Peyer's patch (tissue), 4 donors: ENCODE measurements around the gene TLL2.

Experiments used
- POLR2A ChIP-seq, 2 donors: fragments of 450-650 bp; IDR thresholded peaks; one replicate each; pipeline ENCODE4 v1.5.1; 2017; ENCODE audit warnings: antibody characterized with exemption in 2 of 2, mild to moderate bottlenecking in 2 of 2, moderate library complexity in 2 of 2
- TF ChIP-seq, protein P1 (sequence below), 6 experiments: fragments of 450-650 bp in 4 of 6; fragments of 200-600 bp in 2 of 6; sonication (generic) in 1 of 6; IDR thresholded peaks; one replicate each; pipeline ENCODE4 v1.5.1; 2017 to 2019; ENCODE audit warnings: antibody characterized with exemption in 6 of 6, mild to moderate bottlenecking in 3 of 6, moderate library complexity in 1 of 6

DNA sequence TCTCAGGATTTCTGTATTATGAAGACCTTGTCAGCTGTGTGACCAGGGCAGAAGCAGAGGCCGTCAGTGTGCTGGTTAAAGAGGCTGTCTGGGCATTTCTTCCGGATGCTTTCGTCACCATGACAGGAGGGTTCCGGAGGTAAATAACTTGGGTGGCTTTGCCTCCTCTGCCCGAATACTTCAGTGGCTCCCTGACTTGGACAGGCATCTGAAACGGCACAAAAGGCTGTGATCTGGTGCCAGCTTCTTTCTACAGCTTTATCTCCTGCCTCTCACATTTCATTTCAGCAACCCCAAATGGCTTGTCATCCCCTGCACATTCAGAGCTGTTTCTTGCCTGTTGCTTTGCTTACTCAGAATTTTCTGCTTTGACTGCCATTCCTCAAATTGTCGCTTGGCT, 186.3 kb downstream of the TLL2 start:
- TF ChIP-seq, protein P1, sequence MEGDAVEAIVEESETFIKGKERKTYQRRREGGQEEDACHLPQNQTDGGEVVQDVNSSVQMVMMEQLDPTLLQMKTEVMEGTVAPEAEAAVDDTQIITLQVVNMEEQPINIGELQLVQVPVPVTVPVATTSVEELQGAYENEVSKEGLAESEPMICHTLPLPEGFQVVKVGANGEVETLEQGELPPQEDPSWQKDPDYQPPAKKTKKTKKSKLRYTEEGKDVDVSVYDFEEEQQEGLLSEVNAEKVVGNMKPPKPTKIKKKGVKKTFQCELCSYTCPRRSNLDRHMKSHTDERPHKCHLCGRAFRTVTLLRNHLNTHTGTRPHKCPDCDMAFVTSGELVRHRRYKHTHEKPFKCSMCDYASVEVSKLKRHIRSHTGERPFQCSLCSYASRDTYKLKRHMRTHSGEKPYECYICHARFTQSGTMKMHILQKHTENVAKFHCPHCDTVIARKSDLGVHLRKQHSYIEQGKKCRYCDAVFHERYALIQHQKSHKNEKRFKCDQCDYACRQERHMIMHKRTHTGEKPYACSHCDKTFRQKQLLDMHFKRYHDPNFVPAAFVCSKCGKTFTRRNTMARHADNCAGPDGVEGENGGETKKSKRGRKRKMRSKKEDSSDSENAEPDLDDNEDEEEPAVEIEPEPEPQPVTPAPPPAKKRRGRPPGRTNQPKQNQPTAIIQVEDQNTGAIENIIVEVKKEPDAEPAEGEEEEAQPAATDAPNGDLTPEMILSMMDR (IDR thresholded peaks at IDR 0.05), result no peak
- TF ChIP-seq POLR2A (IDR thresholded peaks at IDR 0.05), result no peak
